ENCODE results near the gene OTOP2. TPM values are rescaled to one million over a fixed set of nuclear protein-coding genes. Genes with fewer than 3 reads are reported as not detected.

The OTOP2 gene
- total RNA-seq, 1 experiment from 2014 or later = not detected

DNA sequence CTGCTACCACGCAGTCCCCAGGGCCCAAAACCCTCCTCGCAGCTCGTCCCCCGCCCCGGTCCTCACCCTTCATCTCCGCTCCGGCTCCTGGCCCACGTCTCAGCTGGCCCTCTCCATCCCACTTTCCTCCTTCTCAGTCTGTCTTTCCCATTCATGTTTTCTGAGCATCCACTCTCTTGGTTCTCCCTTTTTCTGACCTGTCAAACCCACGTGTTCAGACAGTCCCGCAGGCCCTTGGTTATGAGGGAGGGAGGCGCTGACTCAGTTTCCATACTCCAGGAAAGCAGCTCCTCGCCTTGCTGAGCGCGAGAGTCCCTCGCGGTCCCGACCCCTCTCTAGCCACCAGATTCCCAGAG lies 48.9 kb downstream of the OTOP2 start (continued):
- TF ChIP-seq SOX15 (CRISPR knock-in tag; IDR thresholded peaks at IDR 0.05) = no peak
- TF ChIP-seq ZNF317 (CRISPR knock-in tag; IDR thresholded peaks at IDR 0.05; ENCODE audit: borderline replicate concordance, low read depth) = no peak

GRCh38 chr17:74975943-74976342 lies 51.9 kb downstream of the OTOP2 start:
- H3K9me3 Mint-ChIP-seq = no peaks in the 10 kb centered on the region
- ChIA-PET CTCF (no interaction called here), POLR2A (no interaction called here)
- no peak overlapping the region for H3K27ac Mint-ChIP-seq
- ATAC-seq = no peak
- H3K4me1 Mint-ChIP-seq = peaks cover 3% of the 10 kb centered on the region
- DNase-seq (ENCODE audit: low spot score) = no peak
- H3K36me3 Mint-ChIP-seq = no peaks in the 10 kb centered on the region
- TF ChIP-seq, protein P1, sequence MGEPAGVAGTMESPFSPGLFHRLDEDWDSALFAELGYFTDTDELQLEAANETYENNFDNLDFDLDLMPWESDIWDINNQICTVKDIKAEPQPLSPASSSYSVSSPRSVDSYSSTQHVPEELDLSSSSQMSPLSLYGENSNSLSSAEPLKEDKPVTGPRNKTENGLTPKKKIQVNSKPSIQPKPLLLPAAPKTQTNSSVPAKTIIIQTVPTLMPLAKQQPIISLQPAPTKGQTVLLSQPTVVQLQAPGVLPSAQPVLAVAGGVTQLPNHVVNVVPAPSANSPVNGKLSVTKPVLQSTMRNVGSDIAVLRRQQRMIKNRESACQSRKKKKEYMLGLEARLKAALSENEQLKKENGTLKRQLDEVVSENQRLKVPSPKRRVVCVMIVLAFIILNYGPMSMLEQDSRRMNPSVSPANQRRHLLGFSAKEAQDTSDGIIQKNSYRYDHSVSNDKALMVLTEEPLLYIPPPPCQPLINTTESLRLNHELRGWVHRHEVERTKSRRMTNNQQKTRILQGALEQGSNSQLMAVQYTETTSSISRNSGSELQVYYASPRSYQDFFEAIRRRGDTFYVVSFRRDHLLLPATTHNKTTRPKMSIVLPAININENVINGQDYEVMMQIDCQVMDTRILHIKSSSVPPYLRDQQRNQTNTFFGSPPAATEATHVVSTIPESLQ (CRISPR knock-in tag; IDR thresholded peaks at IDR 0.05) = no peak
- TF ChIP-seq TEAD1 (CRISPR knock-in tag; IDR thresholded peaks at IDR 0.05) = no peak
- TF ChIP-seq FOXK1 (CRISPR knock-in tag; IDR thresholded peaks at IDR 0.05) = no peak
- no peak for TF ChIP-seq ZNF396 (CRISPR knock-in tag; IDR thresholded peaks at IDR 0.05; ENCODE audit: borderline replicate concordance)
- TF ChIP-seq RORB (CRISPR knock-in tag; IDR thresholded peaks at IDR 0.05) = no peak
- no peak for TF ChIP-seq RELA (CRISPR knock-in tag; IDR thresholded peaks at IDR 0.05; ENCODE audit: borderline replicate concordance)
- no peak overlapping the region for H3K4me3 Mint-ChIP-seq
- peaks cover 67% of the 10 kb centered on the region for H3K27me3 Mint-ChIP-seq (ENCODE audit: low read depth)

- ATAC-seq (no peak), DNase-seq (ENCODE audit: low spot score) (no peak)
- no peak overlapping the region for H3K27ac Mint-ChIP-seq
- POLR2A ChIA-PET = no interaction called here
- H3K36me3 Mint-ChIP-seq = no peaks in the 10 kb centered on the region
- no peaks in the 10 kb centered on the region for H3K9me3 Mint-ChIP-seq
- CTCF ChIA-PET = interaction anchor here (1.0 to 1.6 kb wide), 3 partner anchors 16 to 77 kb away, joined by 3 read pairs; no protein-coding TSS in a partner anchor
- peaks cover 66% of the 10 kb centered on the region for H3K27me3 Mint-ChIP-seq (ENCODE audit: low read depth)
- H3K4me3 Mint-ChIP-seq = no peak overlapping the region
- peaks cover 13% of the 10 kb centered on the region for H3K4me1 Mint-ChIP-seq
- no peak for TF ChIP-seq PRDM15 (CRISPR knock-in tag; IDR thresholded peaks at IDR 0.05)
- TF ChIP-seq, protein P2, sequence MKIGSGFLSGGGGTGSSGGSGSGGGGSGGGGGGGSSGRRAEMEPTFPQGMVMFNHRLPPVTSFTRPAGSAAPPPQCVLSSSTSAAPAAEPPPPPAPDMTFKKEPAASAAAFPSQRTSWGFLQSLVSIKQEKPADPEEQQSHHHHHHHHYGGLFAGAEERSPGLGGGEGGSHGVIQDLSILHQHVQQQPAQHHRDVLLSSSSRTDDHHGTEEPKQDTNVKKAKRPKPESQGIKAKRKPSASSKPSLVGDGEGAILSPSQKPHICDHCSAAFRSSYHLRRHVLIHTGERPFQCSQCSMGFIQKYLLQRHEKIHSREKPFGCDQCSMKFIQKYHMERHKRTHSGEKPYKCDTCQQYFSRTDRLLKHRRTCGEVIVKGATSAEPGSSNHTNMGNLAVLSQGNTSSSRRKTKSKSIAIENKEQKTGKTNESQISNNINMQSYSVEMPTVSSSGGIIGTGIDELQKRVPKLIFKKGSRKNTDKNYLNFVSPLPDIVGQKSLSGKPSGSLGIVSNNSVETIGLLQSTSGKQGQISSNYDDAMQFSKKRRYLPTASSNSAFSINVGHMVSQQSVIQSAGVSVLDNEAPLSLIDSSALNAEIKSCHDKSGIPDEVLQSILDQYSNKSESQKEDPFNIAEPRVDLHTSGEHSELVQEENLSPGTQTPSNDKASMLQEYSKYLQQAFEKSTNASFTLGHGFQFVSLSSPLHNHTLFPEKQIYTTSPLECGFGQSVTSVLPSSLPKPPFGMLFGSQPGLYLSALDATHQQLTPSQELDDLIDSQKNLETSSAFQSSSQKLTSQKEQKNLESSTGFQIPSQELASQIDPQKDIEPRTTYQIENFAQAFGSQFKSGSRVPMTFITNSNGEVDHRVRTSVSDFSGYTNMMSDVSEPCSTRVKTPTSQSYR (CRISPR knock-in tag; IDR thresholded peaks at IDR 0.05) = no peak
- TF ChIP-seq, protein P3, sequence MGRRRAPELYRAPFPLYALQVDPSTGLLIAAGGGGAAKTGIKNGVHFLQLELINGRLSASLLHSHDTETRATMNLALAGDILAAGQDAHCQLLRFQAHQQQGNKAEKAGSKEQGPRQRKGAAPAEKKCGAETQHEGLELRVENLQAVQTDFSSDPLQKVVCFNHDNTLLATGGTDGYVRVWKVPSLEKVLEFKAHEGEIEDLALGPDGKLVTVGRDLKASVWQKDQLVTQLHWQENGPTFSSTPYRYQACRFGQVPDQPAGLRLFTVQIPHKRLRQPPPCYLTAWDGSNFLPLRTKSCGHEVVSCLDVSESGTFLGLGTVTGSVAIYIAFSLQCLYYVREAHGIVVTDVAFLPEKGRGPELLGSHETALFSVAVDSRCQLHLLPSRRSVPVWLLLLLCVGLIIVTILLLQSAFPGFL (CRISPR knock-in tag; IDR thresholded peaks at IDR 0.05; ENCODE audit: borderline replicate concordance) = no peak
- no peak for TF ChIP-seq JAZF1 (CRISPR knock-in tag; IDR thresholded peaks at IDR 0.05)
- TF ChIP-seq NR2C2 (CRISPR knock-in tag; IDR thresholded peaks at IDR 0.05) = no peak
- TF ChIP-seq ZNF263 (CRISPR knock-in tag; IDR thresholded peaks at IDR 0.05; ENCODE audit: low read depth) = no peak
- no peak for TF ChIP-seq FOXP1 (CRISPR knock-in tag; IDR thresholded peaks at IDR 0.05; ENCODE audit: borderline replicate concordance)
- TF ChIP-seq NR3C1 (CRISPR knock-in tag; conservative IDR thresholded peaks at IDR 0.05; ENCODE audit: low read depth) = no peak
- no peak for TF ChIP-seq AFF4 (CRISPR knock-in tag; IDR thresholded peaks at IDR 0.05; ENCODE audit: borderline replicate concordance)
- no peak for TF ChIP-seq GRHL2 (CRISPR knock-in tag; IDR thresholded peaks at IDR 0.05; ENCODE audit: insufficient replicate concordance, severe bottlenecking)
- TF ChIP-seq, protein P4, sequence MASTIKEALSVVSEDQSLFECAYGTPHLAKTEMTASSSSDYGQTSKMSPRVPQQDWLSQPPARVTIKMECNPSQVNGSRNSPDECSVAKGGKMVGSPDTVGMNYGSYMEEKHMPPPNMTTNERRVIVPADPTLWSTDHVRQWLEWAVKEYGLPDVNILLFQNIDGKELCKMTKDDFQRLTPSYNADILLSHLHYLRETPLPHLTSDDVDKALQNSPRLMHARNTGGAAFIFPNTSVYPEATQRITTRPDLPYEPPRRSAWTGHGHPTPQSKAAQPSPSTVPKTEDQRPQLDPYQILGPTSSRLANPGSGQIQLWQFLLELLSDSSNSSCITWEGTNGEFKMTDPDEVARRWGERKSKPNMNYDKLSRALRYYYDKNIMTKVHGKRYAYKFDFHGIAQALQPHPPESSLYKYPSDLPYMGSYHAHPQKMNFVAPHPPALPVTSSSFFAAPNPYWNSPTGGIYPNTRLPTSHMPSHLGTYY (CRISPR knock-in tag; IDR thresholded peaks at IDR 0.05) = no peak
Measured at GRCh38 chr17:74977802-74978201, 53.7 kb downstream of the OTOP2 start.
